HepG2 (cell line): ENCODE data around the gene STOM. TPM values are rescaled to one million over a fixed set of nuclear protein-coding genes. Genes with fewer than 3 reads are reported as not detected.

ENCODE experiments used
- AHR ChIP-seq: IDR thresholded peaks from 2 replicates; pipeline ENCODE4 v1.6.1; 2018; ENCODE audit warnings: missing genetic modification reagents, missing compliant biosample characterization
- ATM ChIP-seq: fragments of 450-650 bp; IDR thresholded peaks from 2 replicates; pipeline ENCODE4 v1.7.1; 2017; ENCODE audit warnings: mild to moderate bottlenecking, borderline replicate concordance
- BHLHE40 ChIP-seq: IDR thresholded peaks from 2 replicates; pipeline ENCODE4 v1.6.1; 2011; ENCODE audit warnings: low read length, improper control_type of control experiment
- CENPBD1 ChIP-seq: sonication (generic); formaldehyde crosslinking; IDR thresholded peaks from 2 replicates; pipeline ENCODE4 v1.8.0; 2022; ENCODE audit warnings: missing genetic modification reagents, low read depth, mild to moderate bottlenecking, borderline replicate concordance
- GATAD1 ChIP-seq: IDR thresholded peaks from 2 replicates; pipeline ENCODE4 v1.6.1; 2016; ENCODE audit warnings: missing genetic modification reagents, missing compliant biosample characterization
- GLI4 ChIP-seq: sonication (generic); formaldehyde crosslinking; IDR thresholded peaks from 2 replicates; pipeline ENCODE4 v1.5.1; 2020; ENCODE audit warnings: missing genetic modification reagents, mild to moderate bottlenecking, moderate library complexity, borderline replicate concordance
- GMEB2 ChIP-seq: IDR thresholded peaks from 2 replicates; pipeline ENCODE4 v1.6.1; 2016; ENCODE audit warnings: missing biosample characterization, missing genetic modification reagents, low read depth
- HOMEZ ChIP-seq: IDR thresholded peaks from 2 replicates; pipeline ENCODE4 v1.6.1; 2016; ENCODE audit warnings: low read depth
- MIXL1 ChIP-seq: IDR thresholded peaks from 2 replicates; pipeline ENCODE4 v1.6.1; 2016
- MYC ChIP-seq: sonication (generic); formaldehyde crosslinking; IDR thresholded peaks from 2 replicates; pipeline ENCODE4 v1.9.0; 2021; ENCODE audit warnings: missing genetic modification reagents, borderline replicate concordance
- PHF8 ChIP-seq: sonication (generic); formaldehyde crosslinking; IDR thresholded peaks from 2 replicates; pipeline ENCODE4 v1.5.0; 2020; ENCODE audit warnings: missing genetic modification reagents
- PRPF4 ChIP-seq: fragments of 200-400 bp; formaldehyde crosslinking; IDR thresholded peaks from 2 replicates; pipeline ENCODE4 v1.6.1; 2016; ENCODE audit warnings: low read length, low read depth; ENCODE audit not compliant: poor library complexity, severe bottlenecking
- RARA ChIP-seq: IDR thresholded peaks from 2 replicates; pipeline ENCODE4 v1.6.1; 2016; ENCODE audit warnings: missing genetic modification reagents, missing compliant biosample characterization
- SATB2 ChIP-seq: sonication (generic); formaldehyde crosslinking; IDR thresholded peaks from 2 replicates; pipeline ENCODE4 v1.5.0; 2020; ENCODE audit warnings: missing genetic modification reagents
- SMARCC2 ChIP-seq: fragments of 450-650 bp; IDR thresholded peaks from 2 replicates; pipeline ENCODE4 v1.6.1; 2017; ENCODE audit warnings: antibody characterized with exemption, mild to moderate bottlenecking
- SNAI1 ChIP-seq: sonication (generic); formaldehyde crosslinking; IDR thresholded peaks from 2 replicates; pipeline ENCODE4 v1.5.0; 2020; ENCODE audit warnings: mild to moderate bottlenecking, missing genetic modification reagents, borderline replicate concordance
- SP140L ChIP-seq: sonication (generic); formaldehyde crosslinking; IDR thresholded peaks from 2 replicates; pipeline ENCODE4 v1.4.0; 2020; ENCODE audit warnings: missing genetic modification reagents, borderline replicate concordance
- SP4 ChIP-seq: sonication (generic); formaldehyde crosslinking; IDR thresholded peaks from 2 replicates; pipeline ENCODE4 v1.8.1; 2023; ENCODE audit warnings: mild to moderate bottlenecking, missing genetic modification reagents
- TBP ChIP-seq: sonication (generic); formaldehyde crosslinking; IDR thresholded peaks from 2 replicates; pipeline ENCODE4 v1.5.0; 2020; ENCODE audit warnings: missing genetic modification reagents
- THAP7 ChIP-seq: sonication (generic); formaldehyde crosslinking; IDR thresholded peaks from 2 replicates; pipeline ENCODE4 v1.8.1; 2023; ENCODE audit warnings: mild to moderate bottlenecking, missing genetic modification reagents
- ZBTB20 ChIP-seq: sonication (generic); formaldehyde crosslinking; IDR thresholded peaks from 2 replicates; pipeline ENCODE4 v1.8.1; 2023; ENCODE audit warnings: missing genetic modification reagents, low read depth, mild to moderate bottlenecking, borderline replicate concordance
- ZBTB21 ChIP-seq: sonication (generic); formaldehyde crosslinking; IDR thresholded peaks from 2 replicates; pipeline ENCODE4 v1.4.0; 2020; ENCODE audit warnings: missing genetic modification reagents
- ZC3H4 ChIP-seq: sonication (generic); formaldehyde crosslinking; IDR thresholded peaks from 2 replicates; pipeline ENCODE4 v1.4.0; 2020; ENCODE audit warnings: missing genetic modification reagents, borderline replicate concordance
- ZMYM2 ChIP-seq: sonication (generic); formaldehyde crosslinking; IDR thresholded peaks from 2 replicates; pipeline ENCODE4 v1.8.0; 2022; ENCODE audit warnings: mild to moderate bottlenecking, missing genetic modification reagents
- ZNF205 ChIP-seq: IDR thresholded peaks from 2 replicates; pipeline ENCODE4 v1.6.1; 2018; ENCODE audit warnings: missing biosample characterization, missing genetic modification reagents
- ZNF543 ChIP-seq: sonication (generic); formaldehyde crosslinking; IDR thresholded peaks from 2 replicates; pipeline ENCODE4 v1.4.0; 2020; ENCODE audit warnings: mild to moderate bottlenecking, missing genetic modification reagents
- ZNF564 ChIP-seq: sonication (generic); formaldehyde crosslinking; IDR thresholded peaks from 2 replicates; pipeline ENCODE4 v1.8.1; 2023; ENCODE audit warnings: mild to moderate bottlenecking, missing genetic modification reagents
- ZSCAN9 ChIP-seq: IDR thresholded peaks from 2 replicates; pipeline ENCODE4 v1.6.1; 2016; ENCODE audit warnings: borderline replicate concordance
- polyA plus RNA-seq, 8 experiments: library from polyadenylated mRNA; depleted of rRNA in 3 of 8; stranded (reverse) in 7 of 8; unstranded in 1 of 8; fragments of >200 nt; fragmentation: Illumina TruSeq in 4 of 8; extraction: Trizol in 4 of 8; gene quantifications; 2 replicates each; pipeline versions ENCODE4 v1.2.1 to v1.2.3, GENCODE V29; 2011 to 2016; ENCODE audit warnings: low read depth in 4 of 8, missing spikeins in 1 of 8, mixed read lengths in 1 of 8; ENCODE audit not compliant: insufficient read depth in 1 of 8
- total RNA-seq, 5 experiments: library from RNA; depleted of rRNA; stranded (reverse); fragments of >200 nt; fragmentation: Illumina TruSeq; extraction: Trizol; gene quantifications; 2 replicates each; pipeline ENCODE4 v1.2.3, GENCODE V29; 2016; ENCODE audit warnings: low read depth in 1 of 5

The STOM gene
- total and polyA plus RNA-seq, 2 of the 13 experiments (the other 11 are each of a cell fraction or from before 2014, with no cell fraction given) = 43.6 to 165 TPM

- TF ChIP-seq RARA (CRISPR knock-in tag) = peak; percentile 98
- 0 out of 2 replicates have a peak, but pooled peaks have one; percentile 37 for TF ChIP-seq ZNF543 (CRISPR knock-in tag)
- peak; percentile 56; the same call in 1 of the 2 replicates for TF ChIP-seq ZNF564 (CRISPR knock-in tag)
- no peak for TF ChIP-seq GMEB2 (CRISPR knock-in tag)
- no peak for TF ChIP-seq TBP (CRISPR knock-in tag)
- no peak for TF ChIP-seq CENPBD1 (CRISPR knock-in tag)
- no peak for TF ChIP-seq SMARCC2
- no peak for TF ChIP-seq GATAD1 (CRISPR knock-in tag)
- TF ChIP-seq MIXL1 (CRISPR knock-in tag) = peak; percentile 97
- peak; percentile 48; the same call in 1 of the 2 replicates for TF ChIP-seq ZBTB20 (CRISPR knock-in tag)
- TF ChIP-seq MYC (CRISPR knock-in tag) = peak; percentile 69; the same call in 1 of the 2 replicates
- TF ChIP-seq AHR (CRISPR knock-in tag) = no peak
- TF ChIP-seq SP4 (CRISPR knock-in tag) = peak; percentile 44; the same call in 1 of the 2 replicates
- TF ChIP-seq ZMYM2 (CRISPR knock-in tag) = 0 out of 2 replicates have a peak, but pooled peaks have one; percentile 37
- TF ChIP-seq BHLHE40 = no peak; the same call in 1 of the 2 replicates
- no peak for TF ChIP-seq PRPF4
- TF ChIP-seq SP140L (CRISPR knock-in tag) = no peak
- TF ChIP-seq ZC3H4 (CRISPR knock-in tag) = no peak
- no peak; the same call in 1 of the 2 replicates for TF ChIP-seq THAP7 (CRISPR knock-in tag)
- no peak for TF ChIP-seq SATB2 (CRISPR knock-in tag)
- TF ChIP-seq SNAI1 (CRISPR knock-in tag) = no peak
- no peak for TF ChIP-seq GLI4 (CRISPR knock-in tag)
- TF ChIP-seq ATM = no peak
- no peak for TF ChIP-seq ZBTB21
- peak; percentile 24 for TF ChIP-seq PHF8 (CRISPR knock-in tag)
- peak; percentile 67; the same call in 1 of the 2 replicates for TF ChIP-seq HOMEZ (CRISPR knock-in tag)
- peak; percentile 73 for TF ChIP-seq ZNF205 (CRISPR knock-in tag)
- no peak for TF ChIP-seq ZSCAN9 (CRISPR knock-in tag)
These were observed 73.6 kb downstream of the STOM start (continued) for GRCh38 chr9:121296213-121297127.
